Glomerular visceral epithelial cell (primary cell): ENCODE data around the gene KIFC1.
A peak's percentile ranks its signal among the peaks of the same experiment; 100 is the strongest.
"Not testable (repeated sequence)": the region's sequence is repeated elsewhere in the genome, so short reads cannot be mapped to it uniquely, and the experiment has no call there.

Experiments used
- DNase-seq: peaks from one replicate; pipeline ENCODE4 v3.0.0-alpha.2; 2016; ENCODE audit errors: extremely low spot score

Gene KIFC1, protein sequence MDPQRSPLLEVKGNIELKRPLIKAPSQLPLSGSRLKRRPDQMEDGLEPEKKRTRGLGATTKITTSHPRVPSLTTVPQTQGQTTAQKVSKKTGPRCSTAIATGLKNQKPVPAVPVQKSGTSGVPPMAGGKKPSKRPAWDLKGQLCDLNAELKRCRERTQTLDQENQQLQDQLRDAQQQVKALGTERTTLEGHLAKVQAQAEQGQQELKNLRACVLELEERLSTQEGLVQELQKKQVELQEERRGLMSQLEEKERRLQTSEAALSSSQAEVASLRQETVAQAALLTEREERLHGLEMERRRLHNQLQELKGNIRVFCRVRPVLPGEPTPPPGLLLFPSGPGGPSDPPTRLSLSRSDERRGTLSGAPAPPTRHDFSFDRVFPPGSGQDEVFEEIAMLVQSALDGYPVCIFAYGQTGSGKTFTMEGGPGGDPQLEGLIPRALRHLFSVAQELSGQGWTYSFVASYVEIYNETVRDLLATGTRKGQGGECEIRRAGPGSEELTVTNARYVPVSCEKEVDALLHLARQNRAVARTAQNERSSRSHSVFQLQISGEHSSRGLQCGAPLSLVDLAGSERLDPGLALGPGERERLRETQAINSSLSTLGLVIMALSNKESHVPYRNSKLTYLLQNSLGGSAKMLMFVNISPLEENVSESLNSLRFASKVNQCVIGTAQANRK

DNA sequence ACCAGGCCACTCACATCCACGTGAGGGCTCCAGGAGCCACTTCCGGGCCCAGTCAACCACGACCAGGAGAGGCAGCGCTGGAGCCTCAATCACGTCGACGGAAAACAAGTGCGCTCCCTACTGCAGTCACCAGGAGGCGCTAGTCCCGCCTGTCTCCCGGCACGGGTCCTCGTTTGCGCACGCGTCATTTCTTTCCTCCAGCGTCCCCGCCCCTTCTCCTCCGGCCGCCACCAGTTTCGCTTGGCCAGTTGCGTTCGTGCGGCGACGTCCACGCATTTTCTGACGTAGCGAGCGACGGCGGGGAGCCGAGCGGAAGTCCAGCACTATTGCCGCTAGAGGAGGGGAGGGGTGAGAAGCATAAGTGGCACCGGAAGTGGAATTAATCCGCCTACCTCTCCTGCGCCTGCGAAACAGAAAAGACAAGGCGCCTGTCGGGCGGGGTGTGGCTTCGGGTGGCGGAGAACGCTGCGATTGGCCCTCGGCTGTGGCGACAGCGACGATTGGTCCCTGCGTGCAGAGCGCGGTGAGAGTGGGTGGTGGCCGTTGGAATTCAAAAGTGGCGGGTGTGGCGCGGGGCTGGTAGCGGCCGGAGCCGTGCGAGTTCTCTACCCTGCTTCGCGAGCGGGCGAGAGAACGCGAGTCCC lies at the start of gene KIFC1:
Gene KIFC1, plus strand, starts transcription at position 546 of the 644 bp plus-strand sequence. CDS start 163 bp downstream, outside the sequence.
- DNase-seq: peak; percentile 100

DNA sequence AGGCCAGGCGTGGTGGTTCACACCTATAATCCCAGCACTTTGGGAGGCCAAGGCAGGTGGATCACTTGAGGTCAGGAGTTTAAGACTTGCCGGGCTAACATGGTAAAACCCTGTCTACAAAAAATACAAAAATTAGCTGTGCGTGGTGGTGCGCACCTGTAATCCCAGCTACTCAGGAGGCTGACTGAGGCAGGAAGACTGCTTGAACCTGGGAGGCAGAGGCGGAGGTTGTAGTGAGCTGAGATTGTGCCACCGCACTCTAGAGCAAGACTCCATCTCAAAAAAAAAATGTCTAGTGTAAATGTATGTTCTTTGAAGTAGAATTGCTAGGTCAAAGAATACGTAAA lies 48.0 kb upstream of the KIFC1 start:
- DNase-seq: not testable (repeated sequence)

DNA sequence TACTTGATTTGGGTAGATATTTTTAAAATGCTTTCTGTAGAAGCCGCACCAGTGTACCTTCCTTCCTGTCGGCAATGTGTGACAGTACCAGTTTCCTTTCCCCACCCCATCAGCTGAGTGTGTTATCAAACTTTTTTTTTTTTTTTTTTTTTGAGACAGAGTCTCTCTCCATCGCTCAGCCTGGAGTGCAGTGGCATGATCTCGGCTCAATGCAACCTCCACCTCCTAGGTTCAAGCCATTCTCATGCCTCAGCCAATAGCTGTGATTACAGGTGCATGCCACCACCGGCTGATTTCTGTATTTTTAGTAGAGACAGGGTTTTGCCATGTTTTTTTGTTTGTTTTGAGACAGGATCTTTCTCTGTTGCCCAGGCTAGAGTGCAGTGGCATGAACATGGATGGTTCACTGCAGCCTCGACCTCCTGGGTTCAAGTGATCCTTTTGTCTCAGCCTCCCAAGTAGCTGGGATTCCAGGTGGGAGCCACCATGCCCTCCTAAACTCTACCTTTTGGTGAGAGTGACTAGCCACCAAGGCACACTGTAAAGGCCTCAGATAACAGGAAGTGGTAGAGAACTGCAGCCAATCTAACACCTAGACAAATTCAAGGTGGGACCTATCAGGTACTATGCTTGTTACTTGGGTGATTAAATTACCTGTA lies 47.5 kb upstream of the KIFC1 start:
- no peak for DNase-seq

DNA sequence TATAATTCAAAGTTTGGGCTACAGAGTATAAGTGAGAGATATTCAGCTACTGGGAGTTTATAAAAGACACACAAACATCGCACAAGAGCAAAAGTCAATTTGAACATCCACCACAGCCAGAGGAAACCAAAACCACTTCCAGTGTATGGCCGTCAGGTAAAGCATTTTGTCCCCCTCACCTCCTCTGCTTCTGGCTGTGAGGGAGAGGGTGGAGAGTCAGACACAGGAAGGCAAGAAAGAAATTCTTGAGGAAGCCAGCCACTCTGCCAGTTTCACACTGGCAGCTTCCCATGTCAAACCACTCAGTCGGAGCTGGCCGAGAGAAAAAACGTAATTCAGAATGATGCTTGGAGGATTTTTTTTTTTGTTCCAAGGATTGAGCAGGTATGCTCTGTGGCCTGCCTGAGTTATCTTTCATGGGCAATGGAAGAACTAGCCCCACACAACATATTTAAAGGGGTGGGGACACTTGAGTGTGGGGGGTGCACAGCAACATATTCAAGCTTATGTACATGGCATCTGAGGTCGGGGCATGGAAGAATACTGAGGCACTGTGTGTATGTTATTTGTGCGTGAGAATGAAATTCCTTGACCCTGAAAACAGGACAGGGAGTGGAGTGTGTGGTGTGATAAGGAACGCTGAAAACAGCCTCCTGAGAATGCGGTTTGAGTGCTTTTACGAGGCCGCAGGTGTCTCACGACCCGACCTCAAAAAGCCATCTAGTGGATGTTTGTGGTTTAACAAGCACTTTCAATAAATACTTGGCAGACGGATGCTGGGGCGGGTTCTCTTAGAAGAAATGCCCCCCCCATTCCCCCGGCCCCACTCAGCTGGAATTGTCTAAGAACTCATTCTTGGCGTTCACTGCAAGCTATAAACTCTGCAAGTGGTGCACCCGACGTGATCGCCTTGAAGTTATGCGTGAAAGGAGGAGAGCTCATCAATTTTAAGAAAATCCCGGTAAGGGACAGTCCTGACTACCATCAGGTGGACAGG lies 46.6 kb upstream of the KIFC1 start:
- DNase-seq: peak; percentile 87

DNA sequence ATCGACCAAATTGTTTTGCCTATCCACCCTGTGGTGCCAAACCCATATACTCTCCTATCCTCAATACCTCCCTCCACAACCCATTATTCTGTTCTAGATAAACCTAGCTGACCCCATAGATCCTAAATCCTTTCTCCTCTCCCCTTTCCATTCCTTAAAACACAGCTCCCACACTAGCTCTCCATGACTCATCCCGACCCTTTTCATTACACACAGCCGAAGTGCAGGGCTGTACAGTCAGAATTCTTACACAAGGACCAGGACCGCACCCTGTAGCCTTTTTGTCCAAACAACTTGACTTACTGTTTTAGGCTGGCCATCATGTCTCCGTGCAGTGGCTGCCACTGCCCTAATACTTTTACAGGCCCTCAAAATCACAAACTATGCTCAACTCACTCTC lies 44.7 kb upstream of the KIFC1 start:
- DNase-seq: not testable (repeated sequence)

DNA sequence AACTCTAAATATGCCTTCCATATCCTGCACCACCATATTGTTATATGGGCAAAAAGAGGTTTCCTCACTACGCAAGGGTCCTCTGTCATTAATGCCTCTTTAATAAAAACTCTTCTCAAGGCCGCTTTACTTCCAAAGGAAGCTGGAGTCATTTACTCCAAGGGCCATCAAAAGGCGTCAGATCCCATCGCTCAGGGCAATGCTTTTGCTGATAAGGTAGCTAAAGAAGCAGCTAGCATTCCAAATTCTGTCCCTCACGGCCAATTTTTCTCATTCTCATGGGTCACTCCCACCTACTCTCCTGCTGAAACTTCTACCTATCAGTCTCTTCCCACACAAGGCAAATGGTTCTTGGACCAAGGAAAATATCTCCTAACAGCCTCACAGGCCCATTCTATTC lies 43.8 kb upstream of the KIFC1 start:
- DNase-seq: no peak

DNA sequence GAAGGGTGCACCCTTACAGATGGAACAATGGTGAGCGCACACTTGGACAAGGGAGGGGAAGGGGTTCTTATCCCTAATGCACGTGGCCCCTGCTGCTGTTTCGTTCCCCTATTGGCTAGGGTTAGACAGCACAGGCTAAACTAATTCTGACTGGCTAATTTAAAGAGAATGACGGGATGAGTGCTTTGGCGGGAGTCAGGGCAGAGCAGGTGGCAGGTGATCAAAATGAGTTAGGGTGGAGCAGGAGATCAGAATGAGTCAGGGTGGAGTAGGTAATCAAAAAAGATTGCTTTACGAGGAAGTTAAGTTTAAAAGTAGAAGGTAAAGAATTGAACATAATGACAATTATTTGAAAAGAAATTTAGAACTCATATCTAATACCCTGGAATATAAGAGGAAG lies 35.8 kb upstream of the KIFC1 start:
- DNase-seq: not testable (repeated sequence)

DNA sequence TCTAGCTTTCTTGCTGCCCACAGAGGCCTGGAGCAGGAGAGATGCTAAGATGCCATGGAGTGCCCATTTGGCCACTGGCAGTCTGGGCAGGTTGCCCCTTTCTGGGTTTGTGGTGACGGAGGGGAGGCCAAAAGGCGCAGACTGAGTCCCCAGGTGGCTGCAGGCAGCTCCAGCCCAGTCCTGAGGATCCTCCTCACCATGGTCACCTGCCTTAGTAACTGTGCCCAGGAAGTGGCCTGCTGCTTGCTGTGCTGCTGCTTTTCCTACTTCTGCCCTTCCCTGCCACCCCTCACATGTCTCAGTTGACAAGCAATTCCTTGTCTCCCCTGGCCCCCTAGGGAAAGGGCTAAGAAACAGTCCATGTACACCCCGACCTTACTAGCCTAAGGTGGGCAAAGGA lies 35.3 kb upstream of the KIFC1 start:
- DNase-seq: no peak

DNA sequence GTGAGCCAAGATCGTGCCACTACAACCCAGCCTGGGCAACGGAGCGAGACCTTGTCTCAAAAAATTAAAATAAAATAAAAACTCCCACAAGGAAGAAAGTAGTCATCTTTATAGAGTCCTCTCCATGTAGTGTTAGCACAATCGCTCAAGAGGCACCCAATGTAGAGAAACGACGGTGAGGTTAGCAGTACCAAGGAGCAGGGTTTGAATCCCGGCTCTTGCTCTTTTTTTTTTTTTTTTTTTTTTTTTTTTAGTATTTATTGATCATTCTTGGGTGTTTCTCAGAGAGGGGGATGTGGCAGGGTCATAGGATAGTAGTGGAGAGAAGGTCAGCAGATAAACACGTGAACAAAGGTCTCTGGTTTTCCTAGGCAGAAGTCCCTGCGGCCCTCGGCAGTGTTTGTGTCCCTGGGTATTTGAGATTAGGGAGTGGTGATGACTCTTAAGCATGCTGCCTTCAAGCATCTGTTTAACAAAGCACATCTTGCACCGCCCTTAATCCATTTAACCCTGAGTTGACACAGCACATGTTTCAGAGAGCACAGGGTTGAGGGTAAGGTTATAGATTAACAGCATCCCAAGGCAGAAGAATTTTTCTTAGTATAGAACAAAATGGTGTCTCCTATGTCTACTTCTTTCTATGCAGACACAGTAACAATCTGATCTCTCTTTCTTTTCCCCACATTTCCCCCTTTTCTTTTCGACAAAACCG lies 34.3 kb upstream of the KIFC1 start:
- not testable (repeated sequence) for DNase-seq

DNA sequence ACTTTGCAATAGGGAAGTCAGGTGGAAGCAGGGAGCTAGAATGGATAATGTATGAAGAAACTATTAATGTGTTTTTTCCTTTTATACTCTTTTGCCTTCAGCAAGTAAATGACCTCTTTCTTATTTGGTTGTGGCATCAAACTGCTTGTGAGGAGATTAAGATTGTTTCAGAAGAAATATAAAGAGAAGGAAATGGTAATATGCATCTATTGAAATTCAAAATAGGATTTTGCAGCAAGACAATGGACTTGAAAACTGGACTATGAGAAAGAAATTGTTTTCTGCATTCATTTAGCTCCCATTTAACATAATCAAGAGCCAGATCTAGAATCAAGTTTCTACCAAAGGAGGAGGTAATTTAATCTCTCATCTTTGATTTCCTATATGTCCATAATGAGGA lies 32.3 kb upstream of the KIFC1 start:
- no peak for DNase-seq

DNA sequence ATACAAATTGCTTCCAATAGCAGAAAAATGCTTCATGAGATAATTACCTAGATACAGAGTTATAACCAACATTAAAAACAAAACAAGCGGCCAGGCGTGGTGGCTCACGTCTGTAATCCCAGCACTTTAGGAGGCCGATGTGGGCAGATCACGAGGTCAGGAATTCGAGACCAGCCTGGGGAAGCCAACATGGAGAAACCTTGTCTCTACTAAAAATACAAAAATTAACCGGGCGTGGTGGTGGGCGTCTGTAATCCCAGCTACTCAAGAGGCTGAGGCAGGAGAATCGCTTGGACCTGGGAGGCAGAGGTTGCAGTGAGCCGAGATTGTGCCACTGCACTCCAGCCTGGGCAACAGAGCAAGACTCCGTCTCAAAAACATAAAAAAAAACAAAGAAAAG lies 28.1 kb upstream of the KIFC1 start:
- not testable (repeated sequence) for DNase-seq

DNA sequence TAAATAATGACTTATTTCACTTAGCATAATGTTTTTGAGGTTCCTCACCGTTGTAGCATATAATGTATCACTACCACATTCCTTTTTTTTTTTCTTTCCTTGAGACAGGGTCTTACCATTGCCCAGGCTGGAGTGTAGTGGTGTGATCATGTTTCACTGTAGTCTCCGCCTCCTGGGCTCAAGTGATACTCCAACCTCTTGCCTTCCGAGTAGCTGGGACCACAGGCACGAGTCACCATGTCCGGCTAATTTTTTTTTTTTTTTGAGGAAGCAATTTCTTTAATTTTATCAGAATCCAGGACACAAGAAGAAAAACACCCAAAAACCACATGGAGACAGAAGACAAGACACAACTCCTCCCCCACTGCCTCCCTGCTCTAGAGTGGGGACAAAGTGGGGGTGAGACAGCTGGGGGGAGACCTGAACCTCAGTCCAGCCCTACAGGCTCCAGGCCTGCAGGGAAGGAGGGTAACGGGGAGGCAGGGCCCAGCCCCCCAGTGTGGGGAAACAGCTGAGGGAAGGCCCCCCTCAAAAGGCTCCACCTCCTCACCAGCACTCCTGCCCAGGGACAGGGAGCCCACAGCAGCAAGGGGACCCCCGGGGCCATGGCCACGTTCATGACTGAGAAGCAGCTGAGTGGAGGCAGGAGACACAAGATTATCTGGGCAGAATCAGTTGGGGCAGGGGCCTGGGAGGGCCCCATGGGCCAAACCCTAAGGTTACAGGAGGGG lies 27.0 kb upstream of the KIFC1 start:
- peak; percentile 60 for DNase-seq

DNA sequence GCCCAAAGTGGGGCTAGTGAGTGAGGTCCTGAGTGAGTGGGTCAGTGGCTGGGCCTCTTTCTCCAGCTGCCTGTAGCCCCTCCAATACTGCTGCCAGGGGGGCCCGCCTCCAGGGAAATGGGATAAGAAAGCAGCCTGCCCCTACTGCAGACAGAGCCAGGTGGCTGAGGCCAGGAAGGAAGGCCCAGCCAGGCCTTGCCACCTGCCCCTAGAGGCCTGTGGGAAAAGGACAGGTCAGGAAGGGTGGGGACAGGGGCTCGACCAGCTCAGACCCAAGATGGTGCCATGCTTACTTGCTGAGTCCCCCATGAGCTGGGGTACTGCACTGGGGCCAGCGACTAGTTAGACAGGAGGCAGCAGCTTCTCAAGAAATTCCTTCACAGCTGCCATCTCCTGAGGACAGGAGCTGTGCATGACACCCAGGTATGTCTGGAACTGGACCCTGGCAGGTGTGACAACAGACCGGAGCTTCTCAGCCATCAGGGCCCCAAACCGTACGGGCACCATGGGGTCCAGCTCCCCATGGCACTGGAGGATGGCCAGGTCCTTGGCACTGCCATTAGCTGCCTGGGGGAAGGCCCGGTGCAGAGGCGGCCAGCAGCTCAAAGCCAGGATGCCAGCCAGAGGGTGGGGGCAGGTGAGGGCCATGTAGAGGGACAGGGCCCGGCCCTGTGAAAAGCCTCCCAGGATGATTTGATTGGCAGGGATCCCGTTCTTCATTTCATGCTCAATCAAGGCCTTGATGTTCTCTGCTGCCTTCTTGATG lies 26.2 kb upstream of the KIFC1 start:
- DNase-seq: not testable (repeated sequence)

DNA sequence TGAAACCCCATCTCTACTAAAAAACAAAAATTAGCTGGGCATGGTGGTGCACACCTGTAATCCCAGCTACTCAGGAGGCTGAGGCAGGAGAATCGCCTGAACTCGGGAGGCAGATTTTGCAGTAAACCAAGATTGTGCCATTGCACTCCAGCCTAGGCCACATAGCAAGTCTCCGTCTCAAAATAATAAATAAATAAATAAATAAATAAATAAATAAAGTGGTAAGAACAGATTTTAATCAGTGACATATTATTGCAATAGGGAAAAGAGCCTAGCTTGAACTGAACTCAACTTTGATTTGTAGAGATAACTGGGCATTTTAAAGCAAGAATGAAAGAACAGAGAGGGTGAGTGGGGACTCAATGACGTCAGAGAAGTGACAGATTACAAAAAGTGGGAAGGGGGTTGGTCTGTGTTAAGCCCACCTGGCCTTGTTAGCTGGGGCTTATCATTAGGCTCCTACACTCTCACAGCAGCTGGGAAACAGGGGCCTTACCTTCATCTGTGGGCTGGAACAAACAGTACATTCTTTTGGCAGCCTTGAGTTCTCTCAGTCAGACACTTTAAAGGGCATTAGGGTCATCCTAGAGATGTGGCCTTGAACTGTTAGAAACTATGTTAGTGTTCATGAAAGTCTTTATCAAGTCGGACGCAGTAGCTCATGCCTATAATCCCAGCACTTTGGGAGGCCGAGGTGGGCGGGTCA lies 24.5 kb upstream of the KIFC1 start:
- no peak for DNase-seq

DNA sequence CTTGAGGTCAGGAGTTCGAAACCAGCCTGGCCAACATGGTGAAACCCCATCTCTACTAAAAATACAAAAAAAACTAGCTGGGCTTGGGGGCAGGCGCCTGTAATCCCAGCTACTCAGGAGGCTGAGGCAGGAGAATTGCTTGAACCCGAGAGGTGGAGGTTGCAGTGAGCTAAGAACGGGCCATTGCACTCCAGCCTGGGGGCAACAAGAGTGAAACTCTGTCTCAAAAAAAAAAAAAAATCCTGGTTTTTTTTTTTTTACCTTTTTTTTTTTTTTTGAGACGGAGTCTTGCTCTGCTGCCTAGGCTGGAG lies 24.0 kb upstream of the KIFC1 start:
- not testable (repeated sequence) for DNase-seq

DNA sequence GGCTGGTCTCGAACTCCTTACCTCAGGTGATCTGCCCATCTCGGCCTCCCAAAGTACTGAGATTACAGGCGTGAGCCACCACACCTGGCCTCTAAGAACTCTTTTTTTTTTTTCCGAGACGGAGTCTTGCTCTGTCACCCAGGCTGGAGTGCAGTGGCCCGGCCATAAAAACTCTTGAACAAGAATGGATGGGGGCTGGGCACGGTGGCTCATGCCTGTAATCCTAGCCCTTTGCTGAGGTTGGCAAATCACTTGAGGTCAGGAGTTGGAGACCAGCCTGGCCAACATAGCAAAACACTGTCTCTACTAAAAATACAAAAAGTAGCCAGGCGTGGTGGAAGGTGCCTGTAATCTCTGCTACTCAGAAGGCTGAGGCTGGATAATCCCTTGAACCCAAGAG lies 19.7 kb upstream of the KIFC1 start:
- DNase-seq: not testable (repeated sequence)

DNA sequence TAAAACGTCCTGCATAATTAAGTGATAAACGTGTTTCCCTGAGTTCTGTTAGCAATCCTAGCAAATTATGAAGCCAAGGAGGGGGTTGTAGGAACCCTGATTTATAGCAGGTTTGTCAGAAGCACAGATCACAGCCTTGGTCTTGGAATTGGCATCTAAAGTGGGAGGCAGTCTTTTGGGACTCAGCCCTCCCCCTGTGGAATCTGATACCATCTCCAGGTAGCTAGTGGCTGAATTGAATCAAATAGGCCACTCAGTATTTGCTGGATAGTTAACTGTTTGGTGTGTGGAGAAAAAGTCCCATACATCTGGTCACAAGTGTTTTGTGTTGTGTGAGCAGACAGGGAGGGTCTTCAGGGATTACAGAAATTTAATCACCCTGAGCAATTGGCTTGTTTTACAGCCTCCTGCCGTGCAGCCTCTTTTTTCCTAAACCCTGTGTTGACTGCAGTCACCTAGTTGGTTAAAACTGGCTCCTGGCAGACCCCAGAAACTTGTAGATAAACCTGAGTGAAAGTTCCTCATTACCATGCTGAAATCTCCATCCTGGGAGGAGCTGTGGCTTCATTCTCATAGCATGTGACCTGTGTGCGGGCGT lies 19.0 kb upstream of the KIFC1 start:
- no peak for DNase-seq
